ENCODE data around the gene TBC1D22A.

TBC1D22A gene

DNA sequence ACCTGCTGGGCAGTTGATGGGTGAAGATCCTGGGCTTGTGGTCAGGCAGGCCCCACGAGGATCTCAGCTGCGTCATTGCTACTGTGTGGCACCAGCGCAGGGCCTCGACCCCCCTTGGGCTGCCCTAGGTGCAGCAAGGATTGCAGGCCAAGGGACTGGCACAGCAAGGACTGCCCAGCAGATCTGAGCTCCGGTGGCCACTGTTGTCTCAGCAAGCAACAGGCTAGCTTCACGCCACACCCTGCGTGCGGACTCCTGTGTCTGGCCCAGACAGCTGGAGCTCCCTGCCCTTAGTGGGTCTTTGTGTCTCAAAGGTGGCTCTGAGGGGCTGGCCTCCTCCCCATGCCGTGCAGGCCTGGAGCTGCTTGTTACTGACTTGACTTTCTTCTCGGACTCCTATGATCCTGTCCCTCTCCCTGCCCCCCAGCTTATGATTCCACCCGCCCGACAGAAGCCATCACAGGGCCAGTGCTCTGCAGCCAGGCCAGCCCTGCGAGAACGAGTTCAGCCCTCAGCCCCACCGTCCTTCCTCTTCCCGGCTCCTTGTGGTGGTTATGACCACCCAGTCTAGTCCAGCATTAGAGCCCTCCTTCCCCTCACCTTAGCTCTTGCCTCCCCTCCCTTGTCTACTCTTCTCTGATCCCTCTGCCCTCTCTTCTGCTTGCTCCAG, 295.6 kb downstream of the TBC1D22A start:
- no peak for DNase-seq (ENCODE audit: low read depth, low spot score)

DNA sequence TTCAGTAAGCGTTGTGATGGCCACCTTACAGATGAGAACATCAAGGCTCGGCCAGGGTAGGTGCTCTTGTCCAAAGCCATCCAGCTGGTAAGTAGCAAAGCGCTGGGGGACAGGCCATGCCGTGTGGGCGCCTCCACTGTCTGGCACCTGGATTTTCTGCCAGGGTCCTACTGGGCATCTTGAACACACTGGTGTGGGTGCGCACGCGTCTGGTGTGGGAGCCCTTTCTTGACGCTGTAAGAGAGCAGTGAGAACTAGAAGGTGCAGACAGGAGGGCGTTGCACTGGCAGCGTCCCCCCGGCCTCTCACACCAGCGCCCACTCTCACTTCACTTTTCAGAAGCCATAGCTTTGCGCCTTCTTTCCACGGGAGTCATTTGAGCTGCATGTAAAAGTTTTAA, 296.6 kb downstream of the TBC1D22A start:
- DNase-seq (ENCODE audit: low read depth, low spot score) = no peak

DNA sequence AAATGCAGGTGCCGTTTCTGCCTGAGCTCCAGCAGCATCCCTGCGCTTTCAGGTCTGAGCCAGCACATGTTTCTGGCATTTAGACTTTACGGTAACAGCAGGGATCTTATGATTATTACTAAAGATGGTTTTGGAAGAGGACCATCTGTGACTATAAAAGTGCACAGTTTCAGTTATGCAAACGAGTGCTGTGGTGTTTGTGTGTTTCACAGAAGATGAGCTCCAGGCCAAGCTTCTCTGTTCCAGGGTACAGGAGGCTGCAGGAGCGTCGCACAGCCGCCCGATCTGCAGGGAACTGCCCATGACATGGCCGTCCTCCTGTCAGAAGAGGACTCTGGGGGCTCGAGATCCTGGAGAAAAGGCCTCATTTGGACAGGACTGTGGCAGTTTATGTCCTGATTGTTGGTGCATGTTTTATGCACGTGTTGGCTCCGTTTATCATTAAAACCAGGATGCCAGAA, 297.3 kb downstream of the TBC1D22A start:
- no peak for DNase-seq (ENCODE audit: low read depth, low spot score)

DNA sequence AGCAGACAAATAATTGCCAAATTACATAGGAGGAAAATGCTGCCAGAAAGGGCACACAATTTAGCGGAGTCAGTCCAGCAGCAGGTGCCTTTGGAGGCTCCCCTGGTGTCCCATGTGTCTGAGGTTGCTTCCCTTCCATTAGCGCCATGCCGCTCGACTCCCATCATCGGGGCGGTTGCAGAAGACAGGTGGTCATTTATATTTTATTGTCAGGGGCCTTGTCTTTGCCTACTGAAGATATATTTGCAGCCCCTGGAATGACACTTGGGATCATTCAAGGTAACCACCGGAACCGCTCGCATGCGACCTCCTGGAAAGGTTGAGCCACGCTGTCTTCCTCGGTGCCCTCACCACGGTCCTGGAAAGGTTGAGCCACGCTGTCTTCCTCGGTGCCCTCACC, 298.3 kb downstream of the TBC1D22A start:
- DNase-seq (ENCODE audit: low read depth, low spot score) = no peak

DNA sequence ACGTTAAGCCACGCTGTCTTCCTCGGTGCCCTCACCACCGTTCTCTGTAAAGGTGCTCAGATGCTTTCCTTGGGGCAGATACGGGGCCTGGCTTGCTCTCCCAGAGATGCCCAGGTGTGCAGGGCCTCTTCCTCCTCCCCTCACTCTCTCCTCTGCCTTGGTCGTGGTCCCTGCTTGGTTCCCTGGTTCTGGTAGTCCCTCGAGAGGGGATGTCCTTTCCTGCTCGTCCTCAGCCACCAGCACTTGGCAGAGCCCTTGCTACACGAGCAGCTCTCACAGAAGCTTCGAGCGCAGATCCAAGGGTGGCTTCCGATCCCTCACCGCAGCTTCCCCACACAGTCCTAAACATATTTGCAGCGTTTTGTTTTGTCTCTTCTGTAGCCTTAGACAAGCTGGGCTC, 298.8 kb downstream of the TBC1D22A start:
- DNase-seq (ENCODE audit: low read depth, low spot score) = no peak

DNA sequence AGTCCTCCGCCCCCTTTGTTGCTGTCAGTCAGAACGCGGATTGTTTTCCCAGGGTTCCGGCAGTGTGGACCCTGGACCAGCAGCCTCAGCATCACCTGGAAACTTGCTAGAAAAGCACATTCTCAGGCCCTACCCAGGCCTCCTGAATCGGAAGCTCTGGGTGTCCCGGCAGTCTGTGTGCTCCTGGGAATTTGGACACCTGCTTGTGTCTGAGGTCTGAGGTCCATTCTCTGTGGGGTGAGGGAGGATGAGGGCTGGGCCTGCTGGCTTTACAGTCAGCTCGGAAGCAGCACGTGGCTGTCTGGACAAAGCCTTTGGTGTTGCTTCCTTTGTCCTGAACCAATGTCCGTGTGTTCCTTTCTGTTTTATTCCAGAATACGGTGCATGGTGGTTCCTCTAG, 299.7 kb downstream of the TBC1D22A start:
- DNase-seq (ENCODE audit: low read depth, low spot score) = no peak

DNA sequence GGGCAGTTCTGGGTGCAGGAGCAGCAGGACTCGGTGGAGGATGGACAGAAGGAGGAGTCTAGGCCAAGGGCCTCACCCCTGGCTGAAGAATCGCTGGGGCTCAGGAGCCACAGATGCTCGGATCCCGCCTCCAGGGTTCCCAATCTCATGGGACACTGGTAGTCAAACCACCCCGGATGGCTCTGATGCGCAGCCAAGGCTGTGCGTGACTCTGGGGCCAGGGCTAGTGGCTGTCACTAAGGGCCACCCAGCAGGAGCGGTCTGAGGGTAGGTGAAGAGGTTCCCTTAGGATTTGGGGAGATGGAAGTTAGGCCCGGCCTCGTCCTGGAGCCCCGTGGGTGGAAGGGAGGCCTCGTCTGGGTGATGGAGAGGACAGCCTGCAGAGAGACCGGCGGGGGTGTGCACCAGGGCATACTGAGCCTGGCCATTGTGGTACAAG, 300.6 kb downstream of the TBC1D22A start:
- no peak for DNase-seq (ENCODE audit: low read depth, low spot score)

DNA sequence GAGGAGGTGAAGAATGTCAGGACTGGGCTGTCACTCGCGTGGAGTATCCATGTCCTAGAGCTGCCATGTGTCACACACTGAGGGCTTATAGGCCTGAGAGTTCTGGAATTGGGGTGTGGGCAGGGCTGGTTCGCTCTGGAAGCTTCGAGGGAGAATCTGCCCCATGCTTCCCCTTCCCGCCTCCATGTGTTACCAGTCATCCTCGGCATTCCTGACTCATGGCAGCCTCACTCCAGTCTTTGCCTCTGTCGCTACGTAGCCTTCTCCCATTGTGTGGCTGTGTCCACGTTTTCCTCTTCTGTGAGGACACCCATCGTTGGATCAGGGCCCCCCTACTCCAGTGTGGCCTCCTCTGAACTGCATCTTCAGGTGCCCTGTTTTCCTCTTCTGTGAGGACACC, 301.2 kb downstream of the TBC1D22A start:
- DNase-seq (ENCODE audit: low read depth, low spot score) = no peak

DNA sequence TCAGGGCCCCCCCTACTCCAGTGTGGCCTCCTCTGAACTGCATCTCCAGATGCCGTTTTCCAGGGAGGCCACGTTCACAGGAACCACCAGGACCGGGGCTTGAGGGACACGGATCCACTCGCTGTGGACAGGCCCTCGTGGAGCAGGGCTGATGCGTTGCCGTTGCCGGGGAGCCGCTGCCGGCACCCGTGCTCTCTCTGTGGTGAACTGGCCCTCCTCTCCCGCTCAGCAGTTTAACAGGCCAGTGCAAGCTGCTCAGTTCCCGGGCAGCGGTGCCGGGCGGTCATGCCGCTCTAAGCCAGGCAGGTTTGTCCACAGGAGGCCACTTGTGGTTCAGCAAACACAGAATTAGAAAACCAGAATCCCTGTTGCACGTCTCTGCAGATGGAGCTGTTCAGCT, 301.6 kb downstream of the TBC1D22A start:
- DNase-seq (ENCODE audit: low read depth, low spot score) = no peak

DNA sequence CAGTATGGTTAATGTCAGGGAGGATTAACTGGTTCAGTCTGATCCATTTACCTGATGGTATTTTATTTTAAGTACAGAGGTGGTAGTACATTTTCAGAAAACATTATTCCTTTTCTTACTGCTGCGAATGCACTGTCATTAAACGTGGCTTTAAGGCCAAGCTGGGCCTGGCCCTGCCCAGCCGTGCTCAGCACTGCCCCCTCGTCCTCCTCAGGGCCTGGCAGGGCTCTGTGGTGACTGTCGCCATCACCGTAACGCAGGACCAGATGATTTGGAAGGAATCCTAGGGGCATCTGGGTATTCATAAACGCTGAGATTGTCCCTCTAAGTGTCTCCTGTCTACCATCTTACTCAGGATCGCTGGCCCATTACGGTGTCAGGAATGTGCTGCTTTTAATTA, 302.0 kb downstream of the TBC1D22A start:
- no peak for DNase-seq (ENCODE audit: low read depth, low spot score)

DNA sequence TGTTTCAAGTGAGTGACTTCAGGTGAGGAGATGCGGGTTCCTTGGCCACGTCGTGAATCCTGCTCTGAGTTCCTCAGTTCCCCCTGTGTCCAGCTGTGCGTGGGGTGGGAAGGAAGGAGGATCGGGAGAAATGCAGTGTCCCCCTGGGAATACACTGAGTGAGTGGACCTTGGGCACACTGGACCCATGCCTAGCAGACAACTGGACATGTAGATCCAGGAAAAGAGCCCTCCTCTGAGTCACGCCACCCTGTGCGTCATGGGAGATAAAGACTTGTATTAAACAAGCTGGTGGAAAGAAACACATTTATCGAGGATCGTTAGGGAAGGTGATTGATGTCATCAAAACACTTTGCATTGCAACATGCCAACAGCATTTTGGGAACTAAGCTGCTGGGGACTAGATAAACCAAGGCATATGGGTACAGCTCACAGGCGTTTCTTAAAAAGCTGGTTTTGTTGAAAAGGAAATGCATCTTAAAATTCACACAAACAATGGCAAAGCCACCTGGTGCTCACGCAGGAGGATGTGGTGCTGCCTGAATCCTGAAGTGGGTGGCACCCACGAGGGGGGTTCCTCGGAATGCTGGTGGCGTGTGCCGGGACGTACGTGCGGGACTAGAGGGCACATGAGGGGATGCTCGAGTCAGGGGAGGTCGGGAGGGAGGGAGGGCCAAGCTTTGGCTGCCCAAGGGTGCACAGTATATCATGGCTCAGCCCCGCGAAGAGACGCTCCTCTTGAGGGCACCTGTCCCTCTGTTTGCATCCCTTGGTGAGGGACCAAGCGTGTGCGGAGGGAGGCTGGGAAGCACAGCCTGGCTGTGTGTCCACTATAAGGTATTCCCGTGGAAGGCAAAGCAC, 303.5 kb downstream of the TBC1D22A start:
- DNase-seq (ENCODE audit: low read depth, low spot score) = no peak

DNA sequence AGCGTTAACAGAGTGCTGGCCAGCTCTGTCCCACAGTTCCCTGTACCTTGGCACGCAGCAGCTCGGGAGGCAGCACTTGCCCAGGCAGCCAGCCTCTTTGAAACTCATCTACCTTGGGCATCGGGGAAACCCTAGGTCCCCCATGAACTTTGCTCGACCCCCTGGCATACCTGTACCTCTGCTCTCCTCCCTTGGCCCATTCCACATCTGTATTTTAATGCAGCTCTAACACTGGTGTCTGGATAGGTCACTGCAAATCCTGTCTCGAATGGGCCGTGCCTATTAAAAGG, 304.1 kb downstream of the TBC1D22A start:
- no peak for DNase-seq (ENCODE audit: low read depth, low spot score)

DNA sequence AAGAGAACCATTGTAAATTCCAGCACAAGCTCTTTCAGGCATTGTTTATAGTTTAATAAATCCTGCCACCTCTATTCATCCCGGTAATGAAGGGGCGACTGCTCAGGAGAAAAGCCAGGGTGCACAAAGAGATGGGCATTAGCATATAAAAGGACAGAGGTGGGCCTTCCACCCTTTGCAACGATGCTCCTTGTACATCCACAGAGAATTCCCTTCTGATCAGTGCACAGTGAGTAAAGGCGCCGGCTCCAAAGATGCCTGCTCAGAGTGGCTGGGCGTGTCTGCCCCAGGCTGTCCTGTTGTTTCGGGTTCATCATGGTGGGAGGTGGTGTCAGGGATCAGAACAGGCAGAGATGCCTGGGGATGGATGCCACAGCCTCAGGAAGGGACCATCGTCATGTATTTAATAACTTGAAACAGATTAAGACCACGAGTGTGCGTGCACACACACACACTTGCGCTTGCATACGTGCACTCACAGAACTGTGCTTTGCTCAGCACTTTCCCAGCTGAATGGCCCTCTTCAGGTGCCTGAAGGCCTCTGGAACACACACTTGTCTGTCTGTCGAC, 305.0 kb downstream of the TBC1D22A start:
- no peak for DNase-seq (ENCODE audit: low read depth, low spot score)

DNA sequence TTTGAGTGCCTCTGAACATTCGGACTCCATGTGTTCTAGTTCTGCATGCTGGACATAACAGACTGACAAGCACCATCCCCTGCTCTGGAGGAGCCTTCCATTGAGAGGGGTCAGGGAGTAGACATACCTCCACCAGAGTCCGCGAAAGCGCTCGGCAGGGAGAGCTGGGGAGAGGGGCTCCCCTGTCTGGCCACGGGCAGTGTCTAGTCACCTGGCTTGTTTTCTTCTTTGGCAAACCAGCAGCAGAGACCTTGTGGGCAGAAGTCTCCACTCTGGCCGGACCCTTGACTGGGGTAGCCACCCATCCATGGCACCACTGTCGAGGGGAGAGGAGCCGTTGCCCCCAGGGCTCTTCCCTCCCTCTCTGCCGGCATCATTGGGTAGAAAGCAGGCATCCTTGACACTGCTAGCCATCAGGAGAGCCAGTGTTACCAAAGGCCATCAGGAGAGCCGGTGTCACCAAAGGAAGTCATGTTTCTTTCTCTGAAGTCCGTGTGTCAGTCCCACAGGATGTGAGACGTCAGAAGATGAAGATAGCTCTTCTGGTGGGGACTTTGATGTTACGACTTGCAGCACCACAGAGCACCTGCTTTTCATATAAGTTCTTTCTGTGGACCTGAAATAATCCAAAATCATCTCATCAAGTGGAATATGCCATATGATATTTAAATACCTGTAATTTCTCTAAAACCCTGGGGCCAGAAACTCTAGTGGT, 305.6 kb downstream of the TBC1D22A start:
- DNase-seq (ENCODE audit: low read depth, low spot score) = no peak

DNA sequence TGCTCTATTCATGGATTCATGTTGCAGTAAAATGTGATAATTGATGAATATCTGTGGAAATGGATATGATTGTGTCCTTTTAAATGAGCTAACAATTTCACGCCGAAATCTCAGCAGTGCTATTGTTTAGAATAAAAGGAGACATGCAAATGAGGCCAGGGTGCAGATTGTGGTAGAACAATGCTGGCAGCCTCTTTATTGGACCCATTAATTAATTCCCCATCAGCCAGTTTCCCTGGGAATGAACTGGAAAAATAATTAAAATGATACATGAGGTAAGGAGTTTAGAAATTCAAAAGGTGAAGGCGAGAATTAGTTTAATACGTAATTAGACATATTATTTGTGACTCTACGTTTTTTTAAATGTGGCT, 306.2 kb downstream of the TBC1D22A start:
- DNase-seq (ENCODE audit: low read depth, low spot score) = no peak

DNA sequence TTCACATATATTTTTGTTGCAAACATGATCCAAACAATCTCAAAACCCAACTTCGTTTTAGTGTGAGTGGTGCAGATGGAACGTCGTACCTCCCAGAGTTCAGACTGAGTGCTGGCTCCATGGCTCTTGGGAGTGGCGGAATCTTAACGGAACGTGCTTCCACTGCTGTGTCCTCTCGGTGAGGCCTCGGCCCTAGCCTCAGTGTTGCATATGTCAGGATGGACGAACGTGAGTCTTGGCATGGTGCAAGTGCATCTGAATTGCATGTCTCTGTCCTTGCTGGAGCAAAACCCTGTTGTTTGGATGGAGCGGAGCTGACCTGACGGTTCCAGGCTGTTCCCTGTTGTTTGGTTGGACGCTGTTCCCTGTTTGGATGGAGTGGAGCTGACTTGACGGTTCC, 306.8 kb downstream of the TBC1D22A start:
- DNase-seq (ENCODE audit: low read depth, low spot score) = no peak

DNA sequence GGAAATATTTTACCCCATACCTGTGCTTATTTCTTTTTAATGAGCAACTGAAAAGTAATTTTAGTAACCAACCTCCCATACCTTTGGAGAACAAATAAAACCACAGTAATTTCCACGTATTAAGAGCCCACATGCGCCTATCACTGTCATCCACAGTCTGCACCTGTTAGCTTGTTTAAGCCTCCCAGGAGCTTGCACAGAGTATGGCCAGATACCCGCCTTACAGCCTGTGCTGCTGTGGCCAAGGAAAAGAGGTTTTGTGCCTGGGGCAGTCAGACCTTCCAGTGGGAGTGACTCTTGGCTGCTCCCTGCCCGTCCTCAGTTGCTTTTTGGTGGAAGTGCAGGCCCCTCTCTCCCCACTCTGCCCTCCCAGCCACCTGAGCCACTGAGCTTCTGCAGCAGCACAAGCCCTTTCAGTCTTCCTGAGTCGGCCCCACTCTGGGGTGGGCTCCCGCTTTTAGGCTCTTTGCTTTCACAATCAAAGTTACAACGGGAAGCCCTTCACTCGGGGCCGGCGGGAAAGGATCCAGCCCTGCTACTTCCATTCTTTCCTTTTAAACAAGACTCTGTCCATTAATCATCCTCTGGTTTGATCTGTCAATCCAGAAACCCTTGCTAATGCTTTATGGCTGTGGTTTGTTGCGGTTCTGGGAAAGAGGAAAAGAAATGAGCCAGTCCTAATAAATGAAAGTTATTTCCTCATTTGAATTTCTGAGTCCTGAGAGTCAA, 308.8 kb downstream of the TBC1D22A start:
- no peak for DNase-seq (ENCODE audit: low read depth, low spot score)

DNA sequence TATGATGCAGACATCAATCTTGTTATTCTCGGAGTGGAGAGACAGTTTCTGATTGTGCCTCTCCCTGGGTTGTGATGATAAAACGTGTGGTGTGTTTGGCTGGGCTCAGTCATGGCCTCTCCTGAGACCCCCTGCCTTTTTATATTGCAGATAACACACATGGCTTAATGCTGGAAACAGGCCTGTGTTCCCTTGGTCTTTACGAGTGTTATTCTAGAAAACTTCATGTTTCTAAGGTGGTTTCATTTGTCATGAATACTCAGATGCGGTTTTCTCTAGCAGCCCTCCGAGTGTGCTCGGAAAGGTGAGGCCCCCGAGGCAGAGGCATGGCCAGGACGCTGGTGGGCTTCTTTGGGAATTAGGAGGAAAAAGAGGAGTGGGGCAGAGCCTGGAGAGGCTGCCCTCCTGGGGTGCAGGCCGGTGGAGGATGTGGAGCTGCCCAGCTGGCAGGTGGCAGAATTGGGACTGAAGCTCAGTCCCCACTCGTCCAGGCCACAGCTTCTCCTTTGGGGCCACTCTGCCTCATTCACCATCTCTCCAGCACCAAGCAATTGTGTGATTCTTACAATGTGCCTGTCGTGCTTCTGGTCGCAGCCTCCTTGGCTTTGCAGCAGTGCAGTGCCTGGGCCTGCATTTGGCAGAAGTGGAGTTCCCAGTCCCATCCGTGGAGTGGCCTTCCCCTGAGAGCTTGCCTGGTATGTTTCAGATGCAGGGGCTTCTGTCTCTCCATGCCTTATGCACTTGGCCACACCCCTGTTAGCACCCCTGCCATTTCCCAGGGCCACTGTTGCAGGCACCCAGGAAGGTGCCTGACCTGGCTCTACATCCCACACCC, 309.6 kb downstream of the TBC1D22A start:
- DNase-seq (ENCODE audit: low read depth, low spot score) = no peak

DNA sequence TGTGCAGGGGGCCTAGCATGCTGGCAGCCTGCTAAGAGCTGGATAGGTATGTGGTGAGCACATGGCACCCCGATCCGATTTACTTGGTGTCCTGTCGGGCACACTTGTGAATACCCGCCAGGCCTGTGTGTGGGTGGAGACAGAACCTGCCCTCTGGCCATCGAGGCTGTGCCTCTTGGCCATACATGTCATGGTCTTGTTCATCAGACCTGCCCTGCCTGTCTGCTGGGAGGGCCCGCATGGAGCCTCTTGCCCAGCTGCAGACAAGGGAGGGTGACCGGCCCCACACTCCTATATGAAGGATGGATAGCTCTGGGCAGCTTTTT, 310.2 kb downstream of the TBC1D22A start:
- no peak for DNase-seq (ENCODE audit: low read depth, low spot score)

DNA sequence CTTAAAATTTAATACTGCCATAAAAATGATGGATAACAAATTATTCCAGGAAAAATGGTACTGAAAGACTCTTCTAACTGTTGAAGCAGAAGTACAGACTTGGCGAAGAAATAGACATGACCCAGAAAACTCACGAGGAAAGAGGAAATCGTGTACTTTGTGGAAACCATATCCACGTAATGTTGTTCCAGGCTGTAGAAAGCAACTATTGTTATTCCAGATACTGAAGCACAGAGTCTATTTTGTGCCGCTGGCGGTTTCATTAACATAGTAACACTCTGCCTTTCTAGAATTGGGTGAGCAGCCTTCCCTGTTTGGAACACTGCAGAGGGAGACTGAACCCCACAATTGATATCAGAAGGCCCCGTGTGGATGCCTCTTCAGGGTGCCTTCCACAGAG, 310.6 kb downstream of the TBC1D22A start:
- DNase-seq (ENCODE audit: low read depth, low spot score) = no peak

DNA sequence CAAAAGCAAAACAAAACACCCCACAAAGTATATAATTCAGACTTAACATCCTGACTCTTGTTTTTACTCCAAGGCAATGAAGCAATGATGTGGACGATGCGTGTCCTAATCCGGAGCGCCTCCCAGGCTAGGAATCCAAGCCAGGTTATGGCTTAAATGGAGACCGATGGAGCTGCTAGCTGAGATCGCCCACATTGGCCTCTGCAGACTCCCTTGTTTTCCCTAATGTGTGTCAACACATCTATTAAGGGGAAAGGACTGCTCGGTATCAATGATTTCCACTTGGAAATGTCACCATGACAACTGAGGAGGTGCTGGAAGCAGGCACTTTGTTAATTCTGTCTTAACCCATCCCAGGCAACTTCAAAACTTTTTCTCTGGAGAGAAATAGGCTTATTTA, 311.7 kb downstream of the TBC1D22A start:
- DNase-seq (ENCODE audit: low read depth, low spot score) = no peak
